GM18951 (cell line): ENCODE data around the gene RNU1-3.

Source experiments
- POLR2A ChIP-seq: IDR thresholded peaks from 4 replicates; pipeline ENCODE4 v1.6.1; 2011; ENCODE audit warnings: mild to moderate bottlenecking; ENCODE audit not compliant: insufficient read length, insufficient read depth; ENCODE audit errors: extremely low read depth
- in situ Hi-C: fragments of 300-500 bp; cut with MboI; formaldehyde crosslinking; loops from one replicate; pipeline ENCODE4 v1.12.0; 2022; ENCODE audit warnings: low sequenced_read_pairs, mixed read lengths, inconsistent platforms; ENCODE audit not compliant: unreplicated experiment

Gene RNU1-3

GRCh38 chr1:16631248-16632043 is 35.3 kb downstream of the RNU1-3 start:
- in situ Hi-C loops: loop anchor here (25.0 kb wide), 1 partner anchor 119 kb away; the partner anchor contains the start of gene RNU1-1

GRCh38 chr1:16630661-16631247 is 36.0 kb downstream of the RNU1-3 start:
- in situ Hi-C loops: loop anchor here (25.0 kb wide), 1 partner anchor 118 kb away; the partner anchor contains the start of gene RNU1-1
- TF ChIP-seq POLR2A: no peak

More at GRCh38 chr1:16631248-16632043, 35.3 kb downstream of the RNU1-3 start:
- TF ChIP-seq POLR2A: no peak

- in situ Hi-C loops: loop anchor here (25.0 kb wide), 1 partner anchor 118 kb away; the partner anchor contains the start of gene RNU1-1
These were observed 36.7 kb downstream of the RNU1-3 start for GRCh38 chr1:16629916-16630530.

- TF ChIP-seq POLR2A: no peak
- in situ Hi-C loops: loop anchor here (25.0 kb wide), 1 partner anchor 116 kb away; the partner anchor contains the start of gene RNU1-1
These were observed 38.2 kb downstream of the RNU1-3 start for GRCh38 chr1:16628361-16629111.

- in situ Hi-C loops: loop anchor here (25.0 kb wide), 1 partner anchor 114 kb away; the partner anchor contains the start of gene RNU1-1
These were observed 40.3 kb downstream of the RNU1-3 start for GRCh38 chr1:16626409-16626983.

- TF ChIP-seq POLR2A: no peak
- in situ Hi-C loops: loop anchor here (25.0 kb wide), 1 partner anchor 113 kb away; the partner anchor contains the start of gene RNU1-1
These were observed 41.0 kb downstream of the RNU1-3 start for GRCh38 chr1:16625497-16626408.

GRCh38 chr1:16623812-16624719 is 42.7 kb downstream of the RNU1-3 start:
- in situ Hi-C loops: loop anchor here (25.0 kb wide), 1 partner anchor 88 kb away; no protein-coding TSS in a partner anchor

- in situ Hi-C loops: loop anchor here (25.0 kb wide), 1 partner anchor 89 kb away; no protein-coding TSS in a partner anchor
These were observed 43.4 kb downstream of the RNU1-3 start for GRCh38 chr1:16623337-16623736.

- in situ Hi-C loops: loop anchor here (25.0 kb wide), 1 partner anchor 91 kb away; no protein-coding TSS in a partner anchor
These were observed 45.0 kb downstream of the RNU1-3 start for GRCh38 chr1:16621681-16622315.

- no peak for TF ChIP-seq POLR2A
- in situ Hi-C loops: loop anchor here (25.0 kb wide), 1 partner anchor 91 kb away; no protein-coding TSS in a partner anchor
These were observed 45.5 kb downstream of the RNU1-3 start for GRCh38 chr1:16621300-16621658.

GRCh38 chr1:16619803-16620501 is 46.8 kb downstream of the RNU1-3 start:
- in situ Hi-C loops: loop anchor here (25.0 kb wide), 1 partner anchor 92 kb away; no protein-coding TSS in a partner anchor
